ENCODE measurements around the gene SLK.

GRCh38 chr10:103929381-103929921 lies 37.5 kb upstream of the SLK start:
- no peak for TF ChIP-seq TAF1 (IDR thresholded peaks at IDR 0.05; ENCODE audit: borderline replicate concordance, insufficient read depth, low read length)
- no peak for TF ChIP-seq POLR2AphosphoS5 (IDR thresholded peaks at IDR 0.05; ENCODE audit: low read depth, low read length)
- no peak for TF ChIP-seq SIN3A (IDR thresholded peaks at IDR 0.05; ENCODE audit: borderline replicate concordance, insufficient read depth, low read length)
- TF ChIP-seq, protein P1, sequence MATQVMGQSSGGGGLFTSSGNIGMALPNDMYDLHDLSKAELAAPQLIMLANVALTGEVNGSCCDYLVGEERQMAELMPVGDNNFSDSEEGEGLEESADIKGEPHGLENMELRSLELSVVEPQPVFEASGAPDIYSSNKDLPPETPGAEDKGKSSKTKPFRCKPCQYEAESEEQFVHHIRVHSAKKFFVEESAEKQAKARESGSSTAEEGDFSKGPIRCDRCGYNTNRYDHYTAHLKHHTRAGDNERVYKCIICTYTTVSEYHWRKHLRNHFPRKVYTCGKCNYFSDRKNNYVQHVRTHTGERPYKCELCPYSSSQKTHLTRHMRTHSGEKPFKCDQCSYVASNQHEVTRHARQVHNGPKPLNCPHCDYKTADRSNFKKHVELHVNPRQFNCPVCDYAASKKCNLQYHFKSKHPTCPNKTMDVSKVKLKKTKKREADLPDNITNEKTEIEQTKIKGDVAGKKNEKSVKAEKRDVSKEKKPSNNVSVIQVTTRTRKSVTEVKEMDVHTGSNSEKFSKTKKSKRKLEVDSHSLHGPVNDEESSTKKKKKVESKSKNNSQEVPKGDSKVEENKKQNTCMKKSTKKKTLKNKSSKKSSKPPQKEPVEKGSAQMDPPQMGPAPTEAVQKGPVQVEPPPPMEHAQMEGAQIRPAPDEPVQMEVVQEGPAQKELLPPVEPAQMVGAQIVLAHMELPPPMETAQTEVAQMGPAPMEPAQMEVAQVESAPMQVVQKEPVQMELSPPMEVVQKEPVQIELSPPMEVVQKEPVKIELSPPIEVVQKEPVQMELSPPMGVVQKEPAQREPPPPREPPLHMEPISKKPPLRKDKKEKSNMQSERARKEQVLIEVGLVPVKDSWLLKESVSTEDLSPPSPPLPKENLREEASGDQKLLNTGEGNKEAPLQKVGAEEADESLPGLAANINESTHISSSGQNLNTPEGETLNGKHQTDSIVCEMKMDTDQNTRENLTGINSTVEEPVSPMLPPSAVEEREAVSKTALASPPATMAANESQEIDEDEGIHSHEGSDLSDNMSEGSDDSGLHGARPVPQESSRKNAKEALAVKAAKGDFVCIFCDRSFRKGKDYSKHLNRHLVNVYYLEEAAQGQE (IDR thresholded peaks at IDR 0.05; ENCODE audit: insufficient read depth in 1 of 2, low read depth in 2 of 2, low read length in 2 of 2) = no peak

Measured in PFSK-1 (cell line).